DND-41 (cell line): ENCODE measurements around the gene OSBP2.

ENCODE experiments used
- ATAC-seq: fragments of 200-7000 bp; cut with Tn5 transposase; 3 replicates; pipeline ENCODE4 v1.9.1; 2021; ENCODE audit warnings: low read depth; ENCODE audit not compliant: insufficient read depth
- DNase-seq: peaks from one replicate; pipeline ENCODE4 v3.0.0-alpha.2; 2020
- H2AFZ ChIP-seq: 2 replicates; pipeline ENCODE4 v1.6.0; 2012; ENCODE audit warnings: low read depth, low read length
- H3K27ac ChIP-seq: 2 replicates; pipeline ENCODE4 v1.5.1; 2012; ENCODE audit warnings: low read length, inconsistent platforms
- H3K27me3 ChIP-seq: fragments of 200-600 bp; sonication (generic); 2 replicates; pipeline ENCODE4 v1.6.0; 2012; ENCODE audit warnings: low read length, mild to moderate bottlenecking, inconsistent platforms; ENCODE audit not compliant: insufficient read depth, poor library complexity
- H3K36me3 ChIP-seq: 2 replicates; pipeline ENCODE4 v1.5.1; 2012; ENCODE audit warnings: low read length, inconsistent platforms; ENCODE audit not compliant: insufficient read depth
- H3K4me1 ChIP-seq: 2 replicates; pipeline ENCODE4 v1.5.1; 2012; ENCODE audit warnings: mild to moderate bottlenecking, low read length; ENCODE audit not compliant: insufficient read depth
- H3K4me2 ChIP-seq: 2 replicates; pipeline ENCODE4 v1.6.0; 2012; ENCODE audit warnings: mild to moderate bottlenecking, moderate library complexity, low read length, inconsistent platforms; ENCODE audit not compliant: insufficient read depth
- H3K4me3 ChIP-seq, 2 experiments: fragments of 200-600 bp in 1 of 2; shearing (Covaris generic) in 1 of 2; 2 replicates each; pipeline ENCODE4 v1.5.1; 2012 to 2016; ENCODE audit warnings: inconsistent platforms in 2 of 2, low read length in 2 of 2, mild to moderate bottlenecking in 2 of 2, low read depth in 1 of 2, moderate library complexity in 1 of 2
- H3K79me2 ChIP-seq: 2 replicates; pipeline ENCODE4 v1.6.0; 2012; ENCODE audit warnings: low read length, inconsistent platforms; ENCODE audit not compliant: insufficient read depth
- H3K9ac ChIP-seq: 2 replicates; pipeline ENCODE4 v1.6.0; 2012; ENCODE audit warnings: low read depth, mild to moderate bottlenecking, inconsistent platforms, low read length, moderate library complexity
- H3K9me3 ChIP-seq: 2 replicates; pipeline ENCODE4 v1.5.1; 2012; ENCODE audit warnings: low read length, moderate library complexity, mild to moderate bottlenecking, inconsistent platforms; ENCODE audit not compliant: insufficient read depth, severe bottlenecking
- H4K20me1 ChIP-seq: 2 replicates; pipeline ENCODE4 v1.6.0; 2012; ENCODE audit warnings: low read length; ENCODE audit not compliant: insufficient read depth
- EZH2 ChIP-seq: IDR thresholded peaks from 3 replicates; pipeline ENCODE4 v1.6.1; 2012; ENCODE audit warnings: borderline replicate concordance, low read depth, mild to moderate bottlenecking, moderate library complexity, low read length, inconsistent platforms; ENCODE audit not compliant: severe bottlenecking
- TF ChIP-seq, protein P1 (sequence below): IDR thresholded peaks from 2 replicates; pipeline ENCODE4 v1.5.1; 2012; ENCODE audit warnings: borderline replicate concordance, low read length, moderate library complexity, mild to moderate bottlenecking; ENCODE audit not compliant: poor library complexity, severe bottlenecking; ENCODE audit errors: extremely low read depth

The OSBP2 gene

DNA sequence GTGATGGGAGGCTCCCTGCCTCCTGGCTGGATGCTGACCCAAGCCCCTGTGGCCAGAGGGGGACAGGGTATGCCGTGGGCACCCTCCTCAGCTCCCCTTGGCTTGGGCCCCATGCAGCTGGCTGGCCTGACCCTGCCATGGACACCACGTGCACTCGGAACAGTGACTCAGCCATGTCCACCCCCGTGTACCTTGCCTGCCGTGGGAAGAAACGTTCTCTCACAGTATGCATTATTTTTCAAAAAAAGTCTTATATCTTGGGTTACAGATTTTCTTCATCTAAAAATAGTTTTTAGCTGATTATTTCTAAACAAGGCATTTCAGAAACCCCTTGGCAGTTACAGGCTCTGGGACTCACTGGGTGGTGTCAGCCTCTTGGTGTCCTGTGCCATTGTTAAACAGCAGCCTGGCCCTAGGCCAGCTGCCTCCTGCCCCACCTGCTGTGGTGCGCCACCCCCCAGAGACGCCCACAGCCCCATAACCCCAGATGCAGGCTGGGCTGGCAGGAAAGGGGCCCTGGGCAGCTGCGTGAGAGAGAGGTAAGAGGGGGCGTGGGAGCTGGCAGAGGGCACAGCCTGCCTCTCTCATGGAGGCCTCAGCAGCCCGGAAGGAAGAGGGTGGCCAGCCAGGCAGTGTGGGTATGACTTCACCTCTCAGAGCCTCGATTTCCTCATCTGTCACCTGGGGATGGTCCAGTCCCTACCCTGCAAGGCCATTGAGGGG is 174.2 kb downstream of the OSBP2 start:
- H2AFZ ChIP-seq = no peak overlapping the region
- H3K27me3 ChIP-seq = no peaks in the 10 kb centered on the region
- no peak overlapping the region for H3K9ac ChIP-seq
- H3K27ac ChIP-seq = no peak overlapping the region
- peak; percentile 86 for ATAC-seq
- H4K20me1 ChIP-seq = no peaks in the 10 kb centered on the region
- no peak overlapping the region for H3K4me2 ChIP-seq
- H3K9me3 ChIP-seq = no peaks in the 10 kb centered on the region
- H3K79me2 ChIP-seq = no peaks in the 10 kb centered on the region
- TF ChIP-seq EZH2 = no peak
- TF ChIP-seq, protein P1, sequence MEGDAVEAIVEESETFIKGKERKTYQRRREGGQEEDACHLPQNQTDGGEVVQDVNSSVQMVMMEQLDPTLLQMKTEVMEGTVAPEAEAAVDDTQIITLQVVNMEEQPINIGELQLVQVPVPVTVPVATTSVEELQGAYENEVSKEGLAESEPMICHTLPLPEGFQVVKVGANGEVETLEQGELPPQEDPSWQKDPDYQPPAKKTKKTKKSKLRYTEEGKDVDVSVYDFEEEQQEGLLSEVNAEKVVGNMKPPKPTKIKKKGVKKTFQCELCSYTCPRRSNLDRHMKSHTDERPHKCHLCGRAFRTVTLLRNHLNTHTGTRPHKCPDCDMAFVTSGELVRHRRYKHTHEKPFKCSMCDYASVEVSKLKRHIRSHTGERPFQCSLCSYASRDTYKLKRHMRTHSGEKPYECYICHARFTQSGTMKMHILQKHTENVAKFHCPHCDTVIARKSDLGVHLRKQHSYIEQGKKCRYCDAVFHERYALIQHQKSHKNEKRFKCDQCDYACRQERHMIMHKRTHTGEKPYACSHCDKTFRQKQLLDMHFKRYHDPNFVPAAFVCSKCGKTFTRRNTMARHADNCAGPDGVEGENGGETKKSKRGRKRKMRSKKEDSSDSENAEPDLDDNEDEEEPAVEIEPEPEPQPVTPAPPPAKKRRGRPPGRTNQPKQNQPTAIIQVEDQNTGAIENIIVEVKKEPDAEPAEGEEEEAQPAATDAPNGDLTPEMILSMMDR = no peak
- DNase-seq = peak; percentile 60
- no peak overlapping the region for H3K4me3 ChIP-seq
- no peaks in the 10 kb centered on the region for H3K36me3 ChIP-seq
- no peaks in the 10 kb centered on the region for H3K4me1 ChIP-seq

GRCh38 chr22:30869667-30870395 is 175.2 kb downstream of the OSBP2 start:
- no peak overlapping the region for H3K9ac ChIP-seq
- H3K4me1 ChIP-seq = no peaks in the 10 kb centered on the region
- H3K27ac ChIP-seq = no peak overlapping the region

GRCh38 chr22:30870451-30871345 is 176.0 kb downstream of the OSBP2 start:
- no peak for DNase-seq
- no peak for ATAC-seq
- H4K20me1 ChIP-seq = no peaks in the 10 kb centered on the region
- no peaks in the 10 kb centered on the region for H3K27me3 ChIP-seq
- H3K4me1 ChIP-seq = no peaks in the 10 kb centered on the region
- no peak overlapping the region for H3K4me2 ChIP-seq
- TF ChIP-seq EZH2 = no peak
- TF ChIP-seq, protein P1 = no peak
- no peak overlapping the region for H3K9ac ChIP-seq
- no peaks in the 10 kb centered on the region for H3K9me3 ChIP-seq
- no peak overlapping the region for H3K27ac ChIP-seq
- no peak overlapping the region for H3K4me3 ChIP-seq
- no peaks in the 10 kb centered on the region for H3K79me2 ChIP-seq
- no peak overlapping the region for H2AFZ ChIP-seq
- no peaks in the 10 kb centered on the region for H3K36me3 ChIP-seq

More at GRCh38 chr22:30869667-30870395, 175.2 kb downstream of the OSBP2 start:
- Histone ChIP-seq H3K4me2 (no peak overlapping the region), H3K9me3 (no peaks in the 10 kb centered on the region), H4K20me1 (no peaks in the 10 kb centered on the region), H3K79me2 (no peaks in the 10 kb centered on the region), H3K27me3 (no peaks in the 10 kb centered on the region), H3K36me3 (no peaks in the 10 kb centered on the region), H2AFZ (no peak overlapping the region), H3K4me3 (no peak overlapping the region)
- DNase-seq = no peak
- no peak for ATAC-seq
- TF ChIP-seq, protein P1 = no peak
- no peak for TF ChIP-seq EZH2
